ENCODE data around the gene EPM2AIP1. TPM values are rescaled to one million over a fixed set of nuclear protein-coding genes. Genes with fewer than 3 reads are reported as not detected.
"Not testable (repeated sequence)": the region's sequence is repeated elsewhere in the genome, so short reads cannot be mapped to it uniquely, and the experiment has no call there.

The EPM2AIP1 gene
- total and polyA plus RNA-seq, 8 donors = 2.4 to 37.3 (median 8.4) TPM

DNA sequence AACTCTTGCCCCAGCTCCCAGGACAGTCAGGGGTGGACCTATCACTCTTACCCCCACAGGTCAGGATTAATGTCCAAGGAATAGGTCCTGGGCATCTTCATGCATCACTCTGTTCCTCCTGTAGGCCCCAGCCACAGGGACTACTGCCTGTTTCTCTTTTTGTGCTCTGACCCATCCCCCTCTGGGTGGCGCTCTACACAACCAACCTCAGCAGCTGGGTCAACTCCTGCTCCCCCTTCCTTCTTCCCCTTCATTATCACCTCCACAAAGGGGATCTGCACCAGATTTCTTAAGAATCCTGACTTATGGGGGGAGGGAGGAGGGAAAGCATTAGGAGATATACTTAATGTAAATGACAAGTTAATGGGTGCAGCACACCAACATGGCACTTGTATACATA is 35.9 kb downstream of the EPM2AIP1 start:
- WGBS, 5 donors = 85 to 100% (median 95%) methylated on average over 1 of the region's 1 CpG

DNA sequence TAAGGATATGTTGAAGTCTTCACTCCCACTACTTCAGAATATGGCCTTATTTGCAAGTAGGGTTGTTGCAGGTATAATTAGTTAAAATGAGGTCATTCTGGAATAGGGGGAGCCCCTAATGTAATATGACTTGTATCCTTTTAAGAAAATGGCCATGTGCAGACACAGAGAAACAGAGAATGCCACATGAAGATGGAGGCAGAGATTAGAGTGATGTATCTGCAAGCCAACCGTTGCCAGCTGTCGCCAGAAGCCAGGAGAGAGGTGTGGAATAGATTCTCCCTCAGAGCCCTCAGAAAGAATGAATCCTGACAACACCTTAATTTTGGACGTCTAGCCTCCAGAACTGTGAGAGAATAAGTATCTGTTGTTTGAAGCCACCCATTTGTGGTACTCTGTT is 36.8 kb downstream of the EPM2AIP1 start:
- no peaks in the 10 kb centered on the region for H3K9me3 ChIP-seq
- H3K4me1 ChIP-seq = peaks cover 0 to 10% (median 2%) of the 10 kb centered on the region in 4 donors
- H3K4me3 ChIP-seq = no peak overlapping the region
- intact Hi-C loops (cut with DNase I; ENCODE audit: low total_unique reads) = loop anchor here (10.0 kb wide), 1 partner anchor 51 kb away; no protein-coding TSS in a partner anchor
- H3K36me3 ChIP-seq = no peaks in the 10 kb centered on the region
- 73 to 88% (median 85%) methylated on average over 3 of the region's 3 CpGs for WGBS, 5 donors
- TF ChIP-seq EP300 (IDR thresholded peaks at IDR 0.05) = no peak
- TF ChIP-seq POLR2AphosphoS5 (IDR thresholded peaks at IDR 0.05) = no peak
- TF ChIP-seq, protein P1, sequence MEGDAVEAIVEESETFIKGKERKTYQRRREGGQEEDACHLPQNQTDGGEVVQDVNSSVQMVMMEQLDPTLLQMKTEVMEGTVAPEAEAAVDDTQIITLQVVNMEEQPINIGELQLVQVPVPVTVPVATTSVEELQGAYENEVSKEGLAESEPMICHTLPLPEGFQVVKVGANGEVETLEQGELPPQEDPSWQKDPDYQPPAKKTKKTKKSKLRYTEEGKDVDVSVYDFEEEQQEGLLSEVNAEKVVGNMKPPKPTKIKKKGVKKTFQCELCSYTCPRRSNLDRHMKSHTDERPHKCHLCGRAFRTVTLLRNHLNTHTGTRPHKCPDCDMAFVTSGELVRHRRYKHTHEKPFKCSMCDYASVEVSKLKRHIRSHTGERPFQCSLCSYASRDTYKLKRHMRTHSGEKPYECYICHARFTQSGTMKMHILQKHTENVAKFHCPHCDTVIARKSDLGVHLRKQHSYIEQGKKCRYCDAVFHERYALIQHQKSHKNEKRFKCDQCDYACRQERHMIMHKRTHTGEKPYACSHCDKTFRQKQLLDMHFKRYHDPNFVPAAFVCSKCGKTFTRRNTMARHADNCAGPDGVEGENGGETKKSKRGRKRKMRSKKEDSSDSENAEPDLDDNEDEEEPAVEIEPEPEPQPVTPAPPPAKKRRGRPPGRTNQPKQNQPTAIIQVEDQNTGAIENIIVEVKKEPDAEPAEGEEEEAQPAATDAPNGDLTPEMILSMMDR (IDR thresholded peaks at IDR 0.05) = no peak
- no peak for TF ChIP-seq POLR2A (IDR thresholded peaks at IDR 0.05)
- no peak for DNase-seq
- H3K27me3 ChIP-seq = no peaks in the 10 kb centered on the region
- no peak overlapping the region for H3K27ac ChIP-seq

More for the DNA sequence above, 35.9 kb downstream of the EPM2AIP1 start:
- H3K27ac ChIP-seq = no peak overlapping the region
- no peak for TF ChIP-seq EP300 (IDR thresholded peaks at IDR 0.05)
- TF ChIP-seq, protein P1 (IDR thresholded peaks at IDR 0.05) = no peak
- no peak for TF ChIP-seq POLR2AphosphoS5 (IDR thresholded peaks at IDR 0.05)
- no peak for TF ChIP-seq POLR2A (IDR thresholded peaks at IDR 0.05)
- H3K27me3 ChIP-seq = no peaks in the 10 kb centered on the region
- H3K36me3 ChIP-seq = no peaks in the 10 kb centered on the region
- H3K4me3 ChIP-seq = no peak overlapping the region
- H3K9me3 ChIP-seq = no peaks in the 10 kb centered on the region
- no peak for DNase-seq
- intact Hi-C loops (cut with DNase I; ENCODE audit: low total_unique reads) = loop anchor here (10.0 kb wide), 1 partner anchor 52 kb away; no protein-coding TSS in a partner anchor
- H3K4me1 ChIP-seq = peaks cover 0 to 10% (median 2%) of the 10 kb centered on the region in 4 donors

DNA sequence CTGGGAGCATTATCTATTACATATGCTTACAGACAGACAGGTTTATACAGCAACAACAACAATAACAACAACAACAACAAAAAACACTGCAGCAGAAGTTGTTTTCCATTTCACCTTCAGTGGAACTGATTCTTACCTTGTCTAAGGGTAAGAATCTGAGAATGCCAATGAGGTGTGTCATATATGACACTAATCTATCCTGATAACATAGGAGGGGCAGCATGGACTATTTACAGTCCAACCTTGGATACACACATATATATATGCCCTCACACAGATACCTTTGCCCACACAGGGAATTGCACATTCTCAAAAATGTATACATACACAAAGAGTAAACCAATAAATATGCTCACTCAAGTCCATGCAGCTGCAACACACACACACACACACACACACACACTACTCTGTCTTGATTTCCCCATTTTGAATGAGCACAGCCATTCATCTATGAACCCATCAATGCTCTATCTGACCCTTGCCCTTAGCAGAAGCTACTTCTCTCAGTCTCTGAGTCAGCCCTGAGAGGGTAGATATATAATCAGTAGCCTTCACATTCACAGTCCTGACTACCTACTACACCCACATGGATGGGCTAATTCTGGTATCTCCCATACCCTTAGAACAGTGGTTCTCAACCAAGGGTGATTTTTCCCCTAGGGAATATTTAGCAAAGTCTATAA is 38.3 kb downstream of the EPM2AIP1 start:
- Histone ChIP-seq H3K4me1 (peaks cover 0 to 10% (median 2%) of the 10 kb centered on the region in 4 donors), H3K9me3 (no peaks in the 10 kb centered on the region), H3K36me3 (no peaks in the 10 kb centered on the region), H3K4me3 (no peak overlapping the region), H3K27me3 (no peaks in the 10 kb centered on the region), H3K27ac (no peak overlapping the region)
- DNase-seq = no peak
- TF ChIP-seq POLR2AphosphoS5 (IDR thresholded peaks at IDR 0.05) = no peak
- TF ChIP-seq POLR2A (IDR thresholded peaks at IDR 0.05) = no peak
- TF ChIP-seq, protein P1 (IDR thresholded peaks at IDR 0.05) = no peak
- TF ChIP-seq EP300 (IDR thresholded peaks at IDR 0.05) = no peak
- intact Hi-C loops (cut with DNase I; ENCODE audit: low total_unique reads) = loop anchor here (10.0 kb wide), 1 partner anchor 50 kb away; no protein-coding TSS in a partner anchor

DNA sequence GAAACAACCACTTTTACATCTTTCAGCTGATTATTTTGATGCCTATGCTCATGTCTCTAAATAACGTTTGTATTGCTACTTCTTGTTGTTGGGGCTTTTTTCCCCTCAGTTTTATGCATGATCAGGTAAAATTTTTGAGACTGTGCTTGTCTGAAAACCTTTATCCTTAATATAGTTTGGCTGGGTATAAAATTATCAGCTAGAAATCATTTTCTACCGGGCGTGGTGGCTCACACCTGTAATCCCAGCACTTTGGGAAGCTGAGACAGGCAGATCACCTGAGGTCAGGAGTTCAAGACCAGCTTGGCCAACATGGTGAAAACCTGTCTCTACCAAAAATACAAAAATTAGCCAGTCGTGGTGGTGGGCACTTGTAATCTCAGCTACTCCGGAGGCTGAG is 45.1 kb downstream of the EPM2AIP1 start:
- WGBS, 5 donors = 87 to 96% (median 92%) methylated on average over 5 of the region's 5 CpGs
- H3K4me3 ChIP-seq; intact Hi-C loops (cut with DNase I; ENCODE audit: low total_unique reads); H3K27me3 ChIP-seq; H3K36me3 ChIP-seq; H3K27ac ChIP-seq; DNase-seq: not testable (repeated sequence)
- Histone ChIP-seq H3K9me3 (peaks cover 9 to 15% (median 12%) of the 10 kb centered on the region in 4 donors), H3K4me1 (peaks cover 6 to 18% (median 17%) of the 10 kb centered on the region in 4 donors)
